Activated B cell treated with CpG ODN at 0.5 μM for 24 hours (primary cell): Measurements from ENCODE around the gene SCUBE1. TPM values are rescaled to one million over a fixed set of nuclear protein-coding genes. Genes with fewer than 3 reads are reported as not detected.

Experiments
- ATAC-seq: fragments of 200-7000 bp; cut with Tn5 transposase; one replicate; pipeline ENCODE4 v1.10.0; 2021; ENCODE audit warnings: low read depth, mild to moderate bottlenecking, moderate library complexity
- CTCF ChIA-PET: fragments of 350-600 bp; sonication (Branson Sonifier 250); formaldehyde crosslinking; loops from one replicate; lab custom pipeline; 2021; ENCODE audit warnings: antibody characterized with exemption; lab: Charles Lee
- POLR2A ChIA-PET: fragments of 350-600 bp; sonication (Branson Sonifier 250); formaldehyde crosslinking; loops from one replicate; lab custom pipeline; 2021; ENCODE audit warnings: antibody characterized with exemption; lab: Charles Lee
- DNase-seq: peaks from one replicate; pipeline ENCODE4 v3.0.0; 2022
- H3K27ac Mint-ChIP-seq: one replicate; pipeline ENCODE4 v1.8.0; 2020; ENCODE audit warnings: mixed read lengths
- H3K27me3 Mint-ChIP-seq: one replicate; pipeline ENCODE4 v1.8.0; 2021; ENCODE audit warnings: mixed read lengths
- H3K36me3 Mint-ChIP-seq: one replicate; pipeline ENCODE4 v1.8.0; 2021; ENCODE audit warnings: low read depth, mixed read lengths
- H3K4me1 Mint-ChIP-seq: one replicate; pipeline ENCODE4 v1.8.0; 2021; ENCODE audit warnings: mixed read lengths
- H3K4me3 Mint-ChIP-seq: one replicate; pipeline ENCODE4 v1.8.0; 2020; ENCODE audit warnings: mild to moderate bottlenecking, mixed read lengths
- H3K9me3 Mint-ChIP-seq: one replicate; pipeline ENCODE4 v1.8.0; 2020; ENCODE audit warnings: mixed read lengths
- intact Hi-C: fragments of 100-400 bp; cut with micrococcal nuclease; formaldehyde crosslinking; loops from one replicate; pipeline ENCODE4 v1.15.1; 2024
- total RNA-seq: library from RNA; stranded (reverse); gene quantifications from 2 replicates; pipeline ENCODE4 v1.2.3, GENCODE V29; 2022
- TF ChIP-seq, protein P1 (sequence below): fragments of 200-600 bp; IDR thresholded peaks from one replicate; pipeline ENCODE4 v1.8.0; 2022; ENCODE audit warnings: antibody characterized with exemption, mild to moderate bottlenecking

Gene SCUBE1
- total RNA-seq, 1 donor from 2014 or later: not detected

DNA sequence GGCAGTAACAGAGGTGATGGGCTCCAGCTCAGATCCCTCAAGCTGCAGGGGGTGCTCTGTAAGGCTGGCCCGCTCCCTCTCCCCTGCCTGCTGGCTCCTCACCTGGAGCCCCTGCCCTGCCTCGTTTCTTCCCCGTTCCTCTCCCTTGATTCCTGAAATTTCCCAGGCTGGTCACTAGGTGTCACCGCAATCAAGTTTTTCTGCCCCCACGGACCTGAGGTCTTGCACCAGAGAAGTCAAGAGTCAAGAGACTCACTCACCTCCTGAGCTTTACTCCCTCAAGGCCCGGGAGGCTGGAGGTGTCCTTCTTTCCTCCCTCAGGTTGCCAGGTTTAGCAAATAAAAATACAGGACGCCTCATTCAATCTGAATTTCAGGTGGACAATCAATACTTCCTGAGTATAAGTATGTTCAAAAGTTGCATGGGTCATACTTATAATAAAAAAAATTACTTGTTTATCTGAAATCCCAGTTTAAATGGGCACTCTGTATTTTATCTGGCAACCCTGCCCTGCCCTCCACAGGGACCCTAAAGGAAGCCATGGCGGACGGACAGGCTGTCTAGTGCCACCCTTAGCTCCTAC, 69.2 kb downstream of the SCUBE1 start:
- intact Hi-C loops: loop anchor here (1.0 kb wide), 2 partner anchors 72 to 111 kb away; no protein-coding TSS in a partner anchor
- Mint-ChIP-seq H3K27me3 (peaks cover 7% of the 10 kb centered on the region), H3K4me1 (no peaks in the 10 kb centered on the region), H3K27ac (no peak overlapping the region), H3K36me3 (no peaks in the 10 kb centered on the region), H3K9me3 (no peaks in the 10 kb centered on the region), H3K4me3 (no peak overlapping the region)
- ATAC-seq (no peak), DNase-seq (no peak)
- CTCF ChIA-PET: interaction anchor here (1.3 to 3.3 kb wide), 3 partner anchors 12 to 72 kb away, joined by 3 to 17 read pairs (median 3); no protein-coding TSS in a partner anchor
- POLR2A ChIA-PET: interaction anchor here (0.8 kb wide), 1 partner anchor 10 kb away, joined by 3 read pairs; no protein-coding TSS in a partner anchor
- TF ChIP-seq, protein P1, sequence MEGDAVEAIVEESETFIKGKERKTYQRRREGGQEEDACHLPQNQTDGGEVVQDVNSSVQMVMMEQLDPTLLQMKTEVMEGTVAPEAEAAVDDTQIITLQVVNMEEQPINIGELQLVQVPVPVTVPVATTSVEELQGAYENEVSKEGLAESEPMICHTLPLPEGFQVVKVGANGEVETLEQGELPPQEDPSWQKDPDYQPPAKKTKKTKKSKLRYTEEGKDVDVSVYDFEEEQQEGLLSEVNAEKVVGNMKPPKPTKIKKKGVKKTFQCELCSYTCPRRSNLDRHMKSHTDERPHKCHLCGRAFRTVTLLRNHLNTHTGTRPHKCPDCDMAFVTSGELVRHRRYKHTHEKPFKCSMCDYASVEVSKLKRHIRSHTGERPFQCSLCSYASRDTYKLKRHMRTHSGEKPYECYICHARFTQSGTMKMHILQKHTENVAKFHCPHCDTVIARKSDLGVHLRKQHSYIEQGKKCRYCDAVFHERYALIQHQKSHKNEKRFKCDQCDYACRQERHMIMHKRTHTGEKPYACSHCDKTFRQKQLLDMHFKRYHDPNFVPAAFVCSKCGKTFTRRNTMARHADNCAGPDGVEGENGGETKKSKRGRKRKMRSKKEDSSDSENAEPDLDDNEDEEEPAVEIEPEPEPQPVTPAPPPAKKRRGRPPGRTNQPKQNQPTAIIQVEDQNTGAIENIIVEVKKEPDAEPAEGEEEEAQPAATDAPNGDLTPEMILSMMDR: no peak

DNA sequence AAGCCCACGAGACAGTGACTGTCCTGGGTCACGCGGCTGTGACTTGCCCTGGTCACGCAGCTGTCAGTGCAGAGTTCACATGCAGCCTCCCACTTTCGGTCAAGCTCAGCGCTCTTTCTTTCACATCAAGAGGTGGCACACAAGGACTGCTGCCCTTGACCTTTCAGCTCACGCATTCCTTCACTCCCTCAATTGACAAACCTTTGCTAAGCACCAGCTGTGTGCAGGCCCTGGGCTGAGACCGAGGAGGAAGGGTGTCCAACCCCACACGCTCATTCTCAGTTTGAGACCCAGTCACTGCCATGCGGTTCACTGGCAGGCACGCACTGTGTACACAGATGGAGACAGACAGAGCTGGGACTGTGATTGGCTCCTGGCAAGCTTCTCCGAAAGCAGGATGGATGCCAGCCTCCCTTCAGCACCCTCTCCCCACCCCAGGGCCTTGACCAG, 70.3 kb downstream of the SCUBE1 start:
- POLR2A ChIA-PET: interaction anchor here (0.8 kb wide), 1 partner anchor 9 kb away, joined by 3 read pairs; no protein-coding TSS in a partner anchor

DNA sequence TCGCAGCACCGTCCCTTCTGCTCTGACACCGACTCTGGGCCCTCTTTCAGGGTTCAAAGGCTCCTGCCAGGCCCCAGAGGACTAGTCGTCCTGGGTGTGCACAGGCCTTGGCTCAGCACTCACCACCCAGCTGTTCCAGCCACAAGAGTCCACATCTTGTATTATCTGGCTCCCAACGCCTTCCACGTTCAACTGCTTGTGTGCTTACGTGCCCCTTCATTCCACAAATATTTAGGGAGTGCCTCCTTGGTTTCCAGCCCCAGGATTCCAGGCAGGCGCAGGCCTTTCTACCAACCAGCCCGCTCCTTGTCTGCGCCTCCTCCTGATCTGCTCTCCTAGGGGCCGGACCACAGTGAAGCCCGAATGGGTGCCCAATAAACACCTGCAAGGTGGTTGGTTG, 70.9 kb downstream of the SCUBE1 start:
- H3K4me1 Mint-ChIP-seq: no peaks in the 10 kb centered on the region
- intact Hi-C loops: no loop called here
- H3K27me3 Mint-ChIP-seq: peaks cover 9% of the 10 kb centered on the region
- ChIA-PET CTCF (interaction anchor here (1.3 to 3.3 kb wide), 2 partner anchors 41 to 74 kb away, joined by 3 to 17 read pairs; no protein-coding TSS in a partner anchor), POLR2A (no interaction called here)
- H3K9me3 Mint-ChIP-seq: no peaks in the 10 kb centered on the region
- ATAC-seq (no peak), DNase-seq (no peak)
- no peaks in the 10 kb centered on the region for H3K36me3 Mint-ChIP-seq
- TF ChIP-seq, protein P1: no peak
- no peak overlapping the region for H3K4me3 Mint-ChIP-seq
- H3K27ac Mint-ChIP-seq: no peak overlapping the region

More for the DNA sequence above, 70.3 kb downstream of the SCUBE1 start:
- no peak overlapping the region for H3K27ac Mint-ChIP-seq
- no peak overlapping the region for H3K4me3 Mint-ChIP-seq
- peaks cover 7% of the 10 kb centered on the region for H3K27me3 Mint-ChIP-seq
- no peak for DNase-seq
- no peaks in the 10 kb centered on the region for H3K36me3 Mint-ChIP-seq
- no peak for ATAC-seq
- intact Hi-C loops: no loop called here
- CTCF ChIA-PET: interaction anchor here (1.3 to 3.3 kb wide), 2 partner anchors 41 to 73 kb away, joined by 3 to 17 read pairs; no protein-coding TSS in a partner anchor
- no peaks in the 10 kb centered on the region for H3K9me3 Mint-ChIP-seq
- TF ChIP-seq, protein P1: no peak
- no peaks in the 10 kb centered on the region for H3K4me1 Mint-ChIP-seq

DNA sequence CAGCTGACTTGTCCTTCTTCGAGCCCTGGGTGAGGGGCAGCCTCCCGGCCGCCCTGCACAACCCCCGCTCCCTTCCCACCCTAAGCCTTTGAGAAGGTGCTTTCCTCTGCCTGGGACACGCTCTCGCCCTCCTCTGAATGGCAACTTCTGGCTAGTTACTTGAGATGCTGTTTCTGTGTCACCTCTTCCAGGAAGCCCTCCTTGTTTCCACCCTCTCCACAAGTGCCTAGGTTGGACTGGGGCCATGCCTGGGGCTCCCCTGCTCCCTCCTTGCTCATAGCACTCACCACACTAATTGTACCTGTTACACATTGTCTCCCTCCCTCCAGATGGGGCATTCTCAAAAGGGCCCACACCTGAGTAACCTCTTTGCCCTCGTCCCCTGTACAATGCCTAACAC, 72.2 kb downstream of the SCUBE1 start:
- intact Hi-C loops: no loop called here
- CTCF ChIA-PET: no interaction called here
- DNase-seq: no peak
- Mint-ChIP-seq H3K27ac (no peak overlapping the region), H3K9me3 (no peaks in the 10 kb centered on the region), H3K4me1 (no peaks in the 10 kb centered on the region), H3K4me3 (no peak overlapping the region), H3K36me3 (no peaks in the 10 kb centered on the region), H3K27me3 (peaks cover 13% of the 10 kb centered on the region)
- no peak for ATAC-seq
- TF ChIP-seq, protein P1: no peak
- POLR2A ChIA-PET: no interaction called here

DNA sequence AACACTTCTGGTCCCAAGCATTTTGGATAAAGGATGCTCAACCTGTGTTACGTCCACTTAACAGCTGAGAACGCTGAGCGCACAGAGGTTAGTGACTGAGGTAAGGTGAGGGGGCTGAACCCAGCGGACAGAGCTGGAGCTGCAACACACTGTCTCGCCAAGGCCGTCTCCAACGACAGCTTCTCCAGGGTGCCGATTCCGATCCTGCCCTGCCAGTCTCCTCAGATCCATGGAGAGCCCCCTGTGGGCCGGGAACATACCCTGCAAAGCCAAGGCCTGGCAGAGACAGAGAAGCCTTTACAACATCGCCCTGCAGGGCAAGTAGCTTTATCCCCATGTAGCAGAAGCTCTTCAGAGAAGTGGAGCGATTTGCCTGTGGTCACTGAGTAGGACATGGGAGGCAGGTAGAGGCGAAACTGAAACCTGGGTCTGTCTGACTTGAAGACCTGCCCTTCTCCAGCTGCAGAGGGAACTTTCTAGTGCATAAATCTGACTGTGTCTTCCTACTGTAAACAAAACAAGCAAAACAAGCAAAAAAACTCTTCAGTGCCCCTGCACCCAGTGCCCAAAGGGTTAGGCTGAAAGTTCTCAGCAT, 72.8 kb downstream of the SCUBE1 start:
- Mint-ChIP-seq H3K36me3 (no peaks in the 10 kb centered on the region), H3K4me1 (no peaks in the 10 kb centered on the region), H3K9me3 (no peaks in the 10 kb centered on the region), H3K4me3 (no peak overlapping the region), H3K27ac (no peak overlapping the region), H3K27me3 (peaks cover 12% of the 10 kb centered on the region)
- DNase-seq (no peak), ATAC-seq (no peak)
- ChIA-PET POLR2A (no interaction called here), CTCF (no interaction called here)
- intact Hi-C loops: no loop called here
- TF ChIP-seq, protein P1: no peak
